ENCODE data around the gene ARHGAP36.
A peak's percentile ranks its signal among the peaks of the same experiment; 100 is the strongest.

Gene ARHGAP36

GRCh38 chrX:131058136-131058868 lies at the start of gene ARHGAP36:
ARHGAP36 (plus strand) TSS chrX:131058346; CDS start chrX:131081666, 23,320 bp downstream.
- DNase-seq (ENCODE audit: low spot score), result no peak

DNA sequence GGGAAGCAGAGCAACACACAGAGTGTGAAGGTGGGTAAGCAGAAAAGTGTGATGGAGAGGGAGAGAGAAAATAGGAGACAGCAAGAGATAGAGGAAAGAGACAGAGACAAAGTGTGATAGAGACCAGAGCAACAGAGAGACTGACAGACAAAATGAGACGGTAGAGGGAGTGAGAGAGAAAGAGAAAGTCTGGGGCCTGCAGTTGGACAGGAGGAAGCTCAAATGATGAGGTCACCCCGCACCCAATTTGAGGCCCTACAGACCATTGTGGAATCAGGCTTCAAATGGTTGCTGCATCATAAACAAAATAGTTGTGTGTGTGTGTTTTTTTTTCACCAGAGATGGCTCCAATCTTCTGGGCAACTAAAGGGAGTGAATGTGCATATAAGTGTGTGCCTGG lies 48.0 kb upstream of the ARHGAP36 start:
- no peak for DNase-seq (ENCODE audit: low spot score)

GRCh38 chrX:131025336-131025735 lies 32.8 kb upstream of the ARHGAP36 start:
- DNase-seq (ENCODE audit: low spot score), result no peak

- DNase-seq (ENCODE audit: low spot score), result no peak
These were observed 25.6 kb upstream of the ARHGAP36 start for GRCh38 chrX:131032354-131033230.

GRCh38 chrX:131034063-131034462 lies 24.1 kb upstream of the ARHGAP36 start:
- no peak for DNase-seq (ENCODE audit: low spot score)

- DNase-seq (ENCODE audit: low spot score), result no peak
These were observed 17.4 kb upstream of the ARHGAP36 start for GRCh38 chrX:131040781-131041180.

- DNase-seq (ENCODE audit: low spot score), result no peak
These were observed 16.5 kb upstream of the ARHGAP36 start for GRCh38 chrX:131041667-131042066.

- no peak for DNase-seq (ENCODE audit: low spot score)
These were observed 12.4 kb upstream of the ARHGAP36 start for GRCh38 chrX:131045726-131046125.

DNA sequence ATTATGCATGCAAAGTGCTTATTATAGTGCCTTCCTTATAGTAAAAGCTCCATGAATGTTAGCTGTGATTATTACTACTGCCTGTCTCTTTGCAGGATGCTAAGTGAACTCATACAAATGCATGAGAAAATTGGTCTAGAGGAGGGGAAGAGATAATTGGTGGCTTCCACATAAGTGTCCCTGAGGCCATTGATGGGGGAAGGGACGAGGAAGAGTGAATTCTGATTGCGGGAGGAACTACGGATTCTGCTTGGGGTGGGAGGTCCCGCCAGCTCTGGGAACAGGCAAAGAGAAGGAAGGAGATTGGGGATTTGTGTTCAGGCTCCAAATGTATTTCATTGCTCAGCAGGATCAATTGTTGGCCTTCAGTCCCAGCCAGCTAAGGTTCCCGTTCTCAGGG lies 11.6 kb upstream of the ARHGAP36 start:
- DNase-seq (ENCODE audit: low spot score), result no peak

GRCh38 chrX:131047180-131047579 lies 11.0 kb upstream of the ARHGAP36 start:
- DNase-seq (ENCODE audit: low spot score), result no peak

- DNase-seq (ENCODE audit: low spot score), result no peak
These were observed 5.1 kb upstream of the ARHGAP36 start for GRCh38 chrX:131053076-131053475.

DNA sequence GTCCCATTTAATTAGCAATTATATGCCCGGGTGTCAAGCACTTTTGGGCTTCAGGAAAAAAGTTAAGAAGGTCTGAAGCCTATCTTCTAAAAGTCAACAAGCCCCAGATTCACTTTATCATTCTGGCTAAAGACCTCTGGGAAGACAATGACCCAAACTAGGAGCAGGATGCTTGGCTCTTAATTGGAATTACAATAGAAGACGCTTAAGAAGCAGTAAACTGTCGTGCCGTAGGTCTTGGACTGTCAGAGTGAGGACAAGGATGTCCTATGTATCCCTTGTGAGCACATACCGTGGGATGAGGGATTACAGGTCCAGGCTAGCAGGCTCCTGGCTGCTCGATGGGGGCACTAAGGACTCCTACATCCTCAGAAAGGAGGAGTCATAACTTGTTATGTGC lies 3.2 kb upstream of the ARHGAP36 start:
- DNase-seq (ENCODE audit: low spot score), result no peak

GRCh38 chrX:131057706-131058105 lies 440 bp upstream of the ARHGAP36 start:
- no peak for DNase-seq (ENCODE audit: low spot score)

DNA sequence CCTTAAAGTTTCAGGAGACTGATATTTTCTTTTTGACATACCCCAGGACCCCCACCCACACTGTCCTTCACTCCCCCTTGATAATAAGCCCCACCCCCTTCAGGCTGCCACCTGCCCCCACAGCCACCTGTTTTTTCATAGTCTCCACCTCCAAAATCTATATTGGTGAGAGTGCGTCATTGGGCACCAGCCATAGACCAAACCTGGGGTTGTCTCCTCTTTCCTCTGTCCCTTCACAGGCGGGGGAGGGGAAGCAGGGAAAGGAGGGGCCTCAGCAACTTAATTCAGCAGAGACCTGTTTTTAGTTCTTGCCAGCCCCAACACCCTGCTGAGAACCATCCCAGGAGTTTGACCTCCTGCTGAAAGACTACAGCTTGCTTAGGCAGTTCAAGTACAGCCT lies 1.1 kb downstream of the ARHGAP36 start:
- DNase-seq (ENCODE audit: low spot score), result no peak

- no peak for DNase-seq (ENCODE audit: low spot score)
These were observed 2.0 kb downstream of the ARHGAP36 start for GRCh38 chrX:131060147-131060546.

DNA sequence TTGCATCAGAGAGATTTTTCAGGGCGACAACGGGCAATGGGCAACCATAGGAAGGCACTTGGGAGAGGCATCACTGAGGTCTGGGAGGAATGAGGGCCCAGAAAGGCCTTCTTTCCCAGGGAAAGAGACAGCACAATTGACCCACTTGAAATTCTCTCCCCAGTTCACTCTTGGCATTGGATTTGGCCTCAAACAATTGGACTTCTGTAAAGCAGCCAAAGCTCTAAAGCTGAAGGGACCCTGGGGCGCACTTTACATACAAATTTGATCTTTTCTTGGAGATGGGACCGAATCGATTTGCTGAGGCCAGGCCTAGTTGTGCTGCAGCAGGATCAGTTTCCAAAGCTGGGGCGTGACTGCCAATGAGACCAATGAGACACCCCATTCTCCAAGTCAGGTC lies 3.2 kb downstream of the ARHGAP36 start:
- peak; percentile 34 for DNase-seq (ENCODE audit: low spot score)

DNA sequence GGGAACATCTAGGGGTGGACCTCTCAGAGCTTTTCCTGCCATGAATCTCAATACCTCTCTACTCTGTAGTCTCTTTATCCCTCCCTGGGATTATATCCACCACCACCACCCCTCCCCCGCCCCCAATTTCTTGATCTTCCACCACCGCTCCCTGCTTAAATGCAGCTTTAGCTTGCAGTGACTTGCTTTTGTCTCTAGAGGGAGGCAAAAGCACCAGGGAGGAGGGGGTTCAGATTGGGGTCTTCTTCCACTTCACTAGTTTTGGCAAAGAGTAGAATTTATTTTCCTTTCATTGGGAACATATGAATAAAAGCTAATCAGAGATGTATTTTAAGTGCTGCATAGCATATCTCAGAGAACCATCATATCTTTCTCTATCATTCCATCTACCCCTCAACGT lies 5.5 kb downstream of the ARHGAP36 start:
- DNase-seq (ENCODE audit: low spot score), result no peak

DNA sequence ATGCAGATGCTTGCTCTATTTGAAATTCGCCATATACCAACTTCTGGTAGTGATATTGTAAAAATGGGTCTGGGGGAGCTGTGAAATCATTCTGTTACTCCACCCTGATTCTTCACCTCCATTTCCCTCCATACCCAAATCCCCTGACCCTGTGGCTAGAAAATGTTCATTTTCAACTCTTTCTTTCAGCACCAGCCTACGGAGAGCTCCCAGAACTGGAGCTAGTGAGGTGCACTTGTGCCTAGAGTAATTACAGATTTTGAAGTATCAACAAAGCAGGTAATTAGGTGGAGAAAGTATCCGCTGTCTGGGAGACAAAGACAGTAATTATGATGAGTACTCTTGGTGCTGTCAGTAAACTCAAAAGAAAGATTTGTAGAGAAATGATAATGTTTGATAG lies 8.1 kb downstream of the ARHGAP36 start:
- no peak for DNase-seq (ENCODE audit: low spot score)

DNA sequence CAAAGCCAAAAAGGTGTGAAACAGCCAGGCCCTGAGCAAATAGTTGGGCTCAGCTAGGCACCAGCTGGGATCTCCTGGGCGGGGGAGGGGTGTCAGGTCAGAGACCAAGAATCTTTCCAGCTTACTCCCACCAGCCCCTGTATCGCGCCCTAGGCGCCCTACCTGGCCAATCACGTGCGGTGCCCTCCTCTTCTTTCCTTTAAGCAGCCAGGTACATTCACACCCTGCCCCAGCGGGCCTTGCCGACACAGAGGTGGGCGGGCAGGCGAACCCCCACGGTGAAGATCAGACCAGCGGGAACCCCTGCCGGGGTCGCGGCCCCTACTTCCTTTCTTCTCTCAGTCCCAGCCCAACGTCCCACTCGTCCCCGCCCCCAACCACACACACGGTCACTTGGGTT lies 9.1 kb downstream of the ARHGAP36 start:
- no peak for DNase-seq (ENCODE audit: low spot score)

DNA sequence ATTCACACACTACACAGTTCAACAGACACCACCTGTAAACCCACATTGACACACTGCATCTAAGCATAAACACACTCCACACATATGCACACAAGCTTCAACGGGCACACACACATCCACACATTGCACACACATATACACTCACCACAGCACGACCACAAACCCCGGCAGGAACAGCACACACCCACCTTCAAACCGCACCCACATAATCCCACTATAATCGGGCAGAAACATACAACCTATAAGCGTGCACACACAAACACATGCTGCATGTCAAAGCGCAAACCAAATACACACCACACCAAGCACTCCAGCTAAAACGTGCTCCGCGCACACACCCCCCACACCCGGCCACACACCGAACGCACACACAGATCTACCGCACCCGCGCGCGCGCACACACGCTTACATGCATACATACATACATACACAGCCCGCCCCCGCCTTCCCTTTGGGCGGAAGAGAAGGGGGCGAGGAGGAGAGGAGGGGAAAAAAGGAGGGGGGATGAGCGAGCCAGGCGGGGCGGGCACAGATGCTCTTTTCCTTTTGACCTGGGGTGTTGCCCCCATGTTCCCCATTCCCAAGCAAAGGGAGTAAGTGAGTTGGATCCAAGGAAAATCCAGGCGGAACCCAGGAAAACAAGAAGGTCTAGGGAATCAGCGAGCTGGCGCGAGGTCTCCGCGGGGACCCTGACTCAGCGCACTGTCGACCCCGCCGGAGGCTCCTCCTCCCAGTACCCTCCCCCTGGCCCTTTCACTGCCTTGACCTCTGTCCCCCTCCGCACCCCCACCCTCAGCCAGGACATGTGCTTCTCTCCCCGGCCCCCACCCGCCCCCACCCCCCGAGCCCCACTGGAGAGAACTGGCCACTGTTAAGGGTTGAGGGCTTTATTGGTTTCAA lies 9.9 kb downstream of the ARHGAP36 start:
- DNase-seq (ENCODE audit: low spot score), result no peak

- peak; percentile 7 for DNase-seq (ENCODE audit: low spot score)
These were observed 11.0 kb downstream of the ARHGAP36 start for GRCh38 chrX:131068945-131069719.

Measured in putamen (tissue), 1 donor.